Measurements from ENCODE around the gene DOCK4.

The DOCK4 gene

DNA sequence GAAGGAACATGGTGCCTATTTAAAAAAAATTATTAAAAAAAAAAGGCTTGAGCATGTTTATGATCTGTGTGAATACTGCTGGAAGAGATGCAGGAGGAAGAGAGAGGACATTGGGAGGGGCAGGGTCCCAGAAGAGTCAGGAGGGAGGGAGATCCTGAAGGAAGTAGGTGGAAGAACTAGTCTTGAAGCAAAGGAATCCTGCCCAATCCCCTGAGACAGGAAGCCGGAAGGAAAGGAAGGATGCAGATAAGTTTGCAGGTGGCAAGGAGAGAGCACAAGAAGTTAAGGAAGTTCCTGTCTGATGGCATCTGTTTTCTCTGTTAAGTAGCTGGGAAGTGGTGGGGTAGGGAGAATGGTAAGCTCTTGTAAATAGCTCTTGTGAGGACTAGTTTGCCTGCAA lies 318.5 kb downstream of the DOCK4 start:
- H3K27me3 ChIP-seq (ENCODE audit: control insufficient read depth, insufficient read depth, low read length): no peaks in the 10 kb centered on the region
- H3K9me3 ChIP-seq (ENCODE audit: control insufficient read depth, insufficient read depth, low read depth, low read length): no peaks in the 10 kb centered on the region
- no peaks in the 10 kb centered on the region for H3K36me3 ChIP-seq (ENCODE audit: control insufficient read depth, insufficient read depth, low read length)
- no peaks in the 10 kb centered on the region for H3K4me1 ChIP-seq (ENCODE audit: control insufficient read depth, insufficient read depth, low read length)
- no peak overlapping the region for H3K4me3 ChIP-seq (ENCODE audit: low read depth, low read length)
- H3K9ac ChIP-seq (ENCODE audit: low read length): no peak overlapping the region
- no peak overlapping the region for H3K27ac ChIP-seq (ENCODE audit: low read depth, low read length)

DNA sequence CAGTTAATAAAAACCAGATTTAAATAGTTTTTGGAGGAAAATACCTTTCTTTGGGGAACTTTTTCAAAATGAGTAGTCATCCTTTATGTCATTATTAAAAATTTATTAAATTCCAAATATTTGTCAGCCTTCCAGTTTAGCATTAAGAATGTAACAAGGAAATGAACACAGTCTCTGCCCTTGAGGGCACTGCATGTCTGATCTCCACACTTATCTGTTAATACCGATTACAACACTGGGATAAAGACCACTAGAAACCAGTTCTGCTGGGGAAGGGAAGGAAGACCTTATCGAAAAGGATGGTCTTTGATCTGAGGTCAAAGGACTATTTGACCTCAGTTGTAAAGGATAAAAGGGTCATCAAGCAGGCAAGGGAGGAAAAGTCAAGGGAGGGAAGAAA lies 320.0 kb downstream of the DOCK4 start:
- H3K4me1 ChIP-seq (ENCODE audit: control insufficient read depth, insufficient read depth, low read length): no peaks in the 10 kb centered on the region
- H3K27me3 ChIP-seq (ENCODE audit: control insufficient read depth, insufficient read depth, low read length): no peaks in the 10 kb centered on the region
- no peaks in the 10 kb centered on the region for H3K9me3 ChIP-seq (ENCODE audit: control insufficient read depth, insufficient read depth, low read depth, low read length)
- no peak overlapping the region for H3K27ac ChIP-seq (ENCODE audit: low read depth, low read length)
- H3K9ac ChIP-seq (ENCODE audit: low read length): no peak overlapping the region
- no peaks in the 10 kb centered on the region for H3K36me3 ChIP-seq (ENCODE audit: control insufficient read depth, insufficient read depth, low read length)
- H3K4me3 ChIP-seq (ENCODE audit: low read depth, low read length): no peak overlapping the region

DNA sequence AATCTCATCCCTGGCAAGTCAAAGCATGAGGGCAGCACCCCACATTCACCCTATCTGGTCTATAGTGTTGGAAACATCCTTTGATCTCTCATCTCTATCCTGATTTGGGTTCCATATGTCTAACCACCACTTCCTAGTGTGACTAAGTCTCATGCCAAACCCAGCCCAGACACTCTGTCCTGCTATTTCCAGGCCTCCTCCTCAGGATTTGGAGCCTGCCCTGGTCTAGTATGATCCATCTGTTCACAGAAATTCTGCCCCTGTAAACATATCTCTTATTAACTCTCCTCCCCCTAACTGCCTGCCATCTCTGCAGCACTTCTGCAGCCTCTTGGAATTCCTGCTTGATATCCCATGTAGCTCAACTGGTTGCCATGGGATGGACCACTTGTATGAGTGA lies 323.0 kb downstream of the DOCK4 start:
- no peak overlapping the region for H3K27ac ChIP-seq (ENCODE audit: low read depth, low read length)
- no peak overlapping the region for H3K4me3 ChIP-seq (ENCODE audit: low read depth, low read length)
- H3K9ac ChIP-seq (ENCODE audit: low read length): no peak overlapping the region
- peaks cover 8% of the 10 kb centered on the region for H3K4me1 ChIP-seq (ENCODE audit: control insufficient read depth, insufficient read depth, low read length)
- no peaks in the 10 kb centered on the region; the same call in 1 of the 2 replicates for H3K9me3 ChIP-seq (ENCODE audit: control insufficient read depth, insufficient read depth, low read depth, low read length)
- H3K27me3 ChIP-seq (ENCODE audit: control insufficient read depth, insufficient read depth, low read length): no peaks in the 10 kb centered on the region
- no peaks in the 10 kb centered on the region for H3K36me3 ChIP-seq (ENCODE audit: control insufficient read depth, insufficient read depth, low read length)

DNA sequence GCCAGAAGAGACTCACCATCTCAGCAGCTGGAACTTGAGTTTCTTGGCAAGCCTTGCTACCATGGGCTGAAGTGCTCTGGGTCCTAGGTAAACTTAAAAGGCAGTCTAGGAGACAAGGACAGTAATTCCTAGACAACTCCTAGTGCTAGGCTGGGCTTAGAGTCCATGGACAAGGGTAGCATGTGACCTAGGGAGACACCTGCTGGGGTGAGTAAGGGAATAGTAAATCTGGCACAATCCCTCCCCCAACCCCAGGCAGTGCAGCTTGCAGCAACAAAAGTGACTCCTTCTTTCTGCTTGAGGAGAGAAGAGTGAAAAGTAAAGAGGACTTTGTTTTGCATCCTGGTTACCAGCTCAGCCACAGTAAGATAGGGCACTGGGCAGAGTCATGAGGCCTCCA lies 327.4 kb downstream of the DOCK4 start:
- Histone ChIP-seq H3K9ac (ENCODE audit: low read length) (no peak overlapping the region), H3K27me3 (ENCODE audit: control insufficient read depth, insufficient read depth, low read length) (no peaks in the 10 kb centered on the region), H3K4me1 (ENCODE audit: control insufficient read depth, insufficient read depth, low read length) (peaks cover 17% of the 10 kb centered on the region), H3K4me3 (ENCODE audit: low read depth, low read length) (no peak overlapping the region), H3K9me3 (ENCODE audit: control insufficient read depth, insufficient read depth, low read depth, low read length) (no peaks in the 10 kb centered on the region; the same call in 1 of the 2 replicates), H3K27ac (ENCODE audit: low read depth, low read length) (no peak overlapping the region), H3K36me3 (ENCODE audit: control insufficient read depth, insufficient read depth, low read length) (peaks cover 4% of the 10 kb centered on the region; the same call in 1 of the 2 replicates)

- H3K4me3 ChIP-seq (ENCODE audit: low read depth, low read length): no peak overlapping the region
- peaks cover 4% of the 10 kb centered on the region; the same call in 1 of the 2 replicates for H3K36me3 ChIP-seq (ENCODE audit: control insufficient read depth, insufficient read depth, low read length)
- H3K27me3 ChIP-seq (ENCODE audit: control insufficient read depth, insufficient read depth, low read length): no peaks in the 10 kb centered on the region
- H3K27ac ChIP-seq (ENCODE audit: low read depth, low read length): no peak overlapping the region
- no peaks in the 10 kb centered on the region; the same call in 1 of the 2 replicates for H3K9me3 ChIP-seq (ENCODE audit: control insufficient read depth, insufficient read depth, low read depth, low read length)
- no peak overlapping the region for H3K9ac ChIP-seq (ENCODE audit: low read length)
- peaks cover 24% of the 10 kb centered on the region for H3K4me1 ChIP-seq (ENCODE audit: control insufficient read depth, insufficient read depth, low read length)
These were observed 328.3 kb downstream of the DOCK4 start for GRCh38 chr7:111877931-111878330.

GRCh38 chr7:111873963-111874690 lies 332.1 kb downstream of the DOCK4 start:
- peaks cover 4% of the 10 kb centered on the region; the same call in 1 of the 2 replicates for H3K36me3 ChIP-seq (ENCODE audit: control insufficient read depth, insufficient read depth, low read length)
- H3K9me3 ChIP-seq (ENCODE audit: control insufficient read depth, insufficient read depth, low read depth, low read length): no peaks in the 10 kb centered on the region
- peaks cover 27% of the 10 kb centered on the region for H3K4me1 ChIP-seq (ENCODE audit: control insufficient read depth, insufficient read depth, low read length)
- no peak overlapping the region for H3K27ac ChIP-seq (ENCODE audit: low read depth, low read length)
- no peak overlapping the region for H3K4me3 ChIP-seq (ENCODE audit: low read depth, low read length)
- H3K9ac ChIP-seq (ENCODE audit: low read length): no peak overlapping the region
- H3K27me3 ChIP-seq (ENCODE audit: control insufficient read depth, insufficient read depth, low read length): no peaks in the 10 kb centered on the region

DNA sequence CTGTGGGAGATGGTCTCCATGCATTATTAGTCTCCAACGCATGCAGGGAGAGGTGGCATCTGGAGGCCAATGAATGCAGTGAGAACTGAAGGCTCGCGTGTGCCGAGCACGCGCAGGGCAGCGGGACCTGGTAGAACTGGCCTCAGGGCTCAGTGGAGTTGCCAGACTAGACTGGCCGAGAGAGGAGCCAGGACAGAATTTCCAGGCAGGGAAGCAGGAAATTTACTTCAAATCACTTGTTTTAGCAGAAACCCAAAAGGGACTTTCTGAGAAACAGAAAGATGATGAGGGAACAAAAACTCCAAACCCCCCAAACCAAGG lies 332.9 kb downstream of the DOCK4 start:
- Histone ChIP-seq H3K9ac (ENCODE audit: low read length) (no peak overlapping the region), H3K27me3 (ENCODE audit: control insufficient read depth, insufficient read depth, low read length) (no peaks in the 10 kb centered on the region), H3K4me3 (ENCODE audit: low read depth, low read length) (no peak overlapping the region), H3K9me3 (ENCODE audit: control insufficient read depth, insufficient read depth, low read depth, low read length) (no peaks in the 10 kb centered on the region), H3K36me3 (ENCODE audit: control insufficient read depth, insufficient read depth, low read length) (peaks cover 4% of the 10 kb centered on the region; the same call in 1 of the 2 replicates), H3K27ac (ENCODE audit: low read depth, low read length) (no peak overlapping the region), H3K4me1 (ENCODE audit: control insufficient read depth, insufficient read depth, low read length) (peaks cover 20% of the 10 kb centered on the region)

DNA sequence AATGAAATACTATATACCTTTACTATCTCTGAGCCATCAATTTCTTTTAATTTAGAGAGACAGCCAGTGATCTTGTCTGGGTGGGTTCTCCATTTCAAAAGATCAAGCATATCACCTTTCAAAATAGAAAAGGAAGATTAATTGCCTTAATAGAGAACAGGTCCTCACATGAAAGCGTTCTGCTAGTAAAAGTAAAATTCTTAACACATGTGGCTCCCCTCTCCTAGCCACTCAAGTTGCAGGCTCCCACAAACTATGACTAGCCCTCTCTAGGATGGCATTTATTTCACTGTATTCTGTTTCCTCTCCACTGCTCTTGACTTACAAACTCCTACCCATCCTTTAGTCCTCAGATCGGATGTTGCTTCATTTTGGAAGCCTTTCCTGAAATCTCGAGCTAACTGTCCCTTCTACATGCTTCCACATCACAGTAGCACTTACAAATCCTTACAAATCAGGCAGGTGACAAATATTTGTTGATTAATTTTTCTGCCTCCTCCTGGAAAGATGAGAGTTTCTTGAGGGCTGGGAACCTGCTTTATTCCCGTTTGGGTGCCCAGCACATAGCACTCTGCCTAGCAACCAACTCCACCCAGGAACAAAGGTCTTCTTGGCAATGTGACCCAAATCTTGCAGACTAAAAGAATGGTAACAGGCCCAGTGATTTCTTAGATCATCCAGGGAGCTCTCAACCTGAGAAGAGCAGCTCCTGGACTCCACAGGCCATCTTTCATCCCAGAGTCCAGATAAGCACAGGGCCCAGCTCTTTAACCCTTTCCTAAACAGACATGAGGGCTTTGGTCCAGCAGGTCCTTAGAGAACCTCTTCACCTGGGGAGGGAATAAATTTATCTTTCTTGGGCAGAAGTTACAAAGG lies 333.5 kb downstream of the DOCK4 start:
- Histone ChIP-seq H3K27ac (ENCODE audit: low read depth, low read length) (no peak overlapping the region), H3K4me1 (ENCODE audit: control insufficient read depth, insufficient read depth, low read length) (peaks cover 20% of the 10 kb centered on the region), H3K9me3 (ENCODE audit: control insufficient read depth, insufficient read depth, low read depth, low read length) (no peaks in the 10 kb centered on the region), H3K27me3 (ENCODE audit: control insufficient read depth, insufficient read depth, low read length) (no peaks in the 10 kb centered on the region), H3K4me3 (ENCODE audit: low read depth, low read length) (no peak overlapping the region), H3K9ac (ENCODE audit: low read length) (no peak overlapping the region), H3K36me3 (ENCODE audit: control insufficient read depth, insufficient read depth, low read length) (peaks cover 4% of the 10 kb centered on the region; the same call in 1 of the 2 replicates)

DNA sequence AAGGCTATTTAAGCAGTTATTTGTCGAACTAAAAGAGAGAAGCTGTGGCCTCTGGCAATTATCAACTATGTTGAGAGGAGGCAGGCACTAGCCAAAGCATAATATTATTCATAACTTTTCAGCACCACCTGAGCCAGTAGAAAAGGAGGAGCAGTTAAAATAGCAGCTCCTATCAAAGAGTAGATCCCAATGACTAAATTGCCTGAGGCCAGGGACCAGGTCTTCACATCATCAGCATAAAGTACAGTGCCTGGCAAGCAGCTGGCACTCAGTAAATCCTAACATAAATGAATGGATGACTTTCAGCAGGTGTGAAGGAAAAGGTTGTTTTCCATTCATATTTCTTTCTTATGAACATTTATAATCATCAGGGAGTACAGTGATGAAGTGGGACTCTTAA lies 334.9 kb downstream of the DOCK4 start:
- Histone ChIP-seq H3K4me1 (ENCODE audit: control insufficient read depth, insufficient read depth, low read length) (peaks cover 20% of the 10 kb centered on the region), H3K27me3 (ENCODE audit: control insufficient read depth, insufficient read depth, low read length) (no peaks in the 10 kb centered on the region), H3K9ac (ENCODE audit: low read length) (no peak overlapping the region), H3K27ac (ENCODE audit: low read depth, low read length) (no peak overlapping the region), H3K36me3 (ENCODE audit: control insufficient read depth, insufficient read depth, low read length) (peaks cover 4% of the 10 kb centered on the region; the same call in 1 of the 2 replicates), H3K4me3 (ENCODE audit: low read depth, low read length) (no peak overlapping the region), H3K9me3 (ENCODE audit: control insufficient read depth, insufficient read depth, low read depth, low read length) (no peaks in the 10 kb centered on the region)

GRCh38 chr7:111869280-111869679 lies 336.9 kb downstream of the DOCK4 start:
- Histone ChIP-seq H3K4me1 (ENCODE audit: control insufficient read depth, insufficient read depth, low read length) (peaks cover 23% of the 10 kb centered on the region), H3K9me3 (ENCODE audit: control insufficient read depth, insufficient read depth, low read depth, low read length) (no peaks in the 10 kb centered on the region), H3K36me3 (ENCODE audit: control insufficient read depth, insufficient read depth, low read length) (no peaks in the 10 kb centered on the region; the same call in 1 of the 2 replicates), H3K9ac (ENCODE audit: low read length) (no peak overlapping the region), H3K27ac (ENCODE audit: low read depth, low read length) (no peak overlapping the region), H3K27me3 (ENCODE audit: control insufficient read depth, insufficient read depth, low read length) (no peaks in the 10 kb centered on the region), H3K4me3 (ENCODE audit: low read depth, low read length) (no peak overlapping the region)

GRCh38 chr7:111867348-111867931 lies 338.8 kb downstream of the DOCK4 start:
- Histone ChIP-seq H3K4me3 (ENCODE audit: low read depth, low read length) (no peak overlapping the region), H3K36me3 (ENCODE audit: control insufficient read depth, insufficient read depth, low read length) (no peaks in the 10 kb centered on the region; the same call in 1 of the 2 replicates), H3K27ac (ENCODE audit: low read depth, low read length) (no peak overlapping the region), H3K9me3 (ENCODE audit: control insufficient read depth, insufficient read depth, low read depth, low read length) (no peaks in the 10 kb centered on the region), H3K9ac (ENCODE audit: low read length) (no peak overlapping the region), H3K4me1 (ENCODE audit: control insufficient read depth, insufficient read depth, low read length) (peaks cover 8% of the 10 kb centered on the region), H3K27me3 (ENCODE audit: control insufficient read depth, insufficient read depth, low read length) (no peaks in the 10 kb centered on the region)
